Suprapubic skin (tissue), 4 donors: Measurements from ENCODE around the gene KDM2A.
"Not testable (repeated sequence)": the region's sequence is repeated elsewhere in the genome, so short reads cannot be mapped to it uniquely, and the experiment has no call there.

Experiments used
- POLR2A ChIP-seq, 2 donors: fragments of 450-650 bp; IDR thresholded peaks; one replicate each; pipeline ENCODE4 v1.6.1; 2017; ENCODE audit warnings: antibody characterized with exemption in 2 of 2, mild to moderate bottlenecking in 2 of 2, moderate library complexity in 2 of 2
- POLR2AphosphoS5 ChIP-seq, 3 donors: sonication (generic); formaldehyde crosslinking; IDR thresholded peaks; one replicate each; pipeline ENCODE4 v1.6.1; 2017; ENCODE audit warnings: antibody characterized with exemption in 3 of 3
- TF ChIP-seq, protein P1 (sequence below), 2 donors: fragments of 200-600 bp in 1 of 2; fragments of 450-650 bp in 1 of 2; sonication (generic) in 1 of 2; IDR thresholded peaks; one replicate each; pipeline ENCODE4 v1.5.1; 2016 to 2019; ENCODE audit warnings: antibody characterized with exemption in 2 of 2, mild to moderate bottlenecking in 1 of 2, moderate library complexity in 1 of 2

- TF ChIP-seq, protein P1, sequence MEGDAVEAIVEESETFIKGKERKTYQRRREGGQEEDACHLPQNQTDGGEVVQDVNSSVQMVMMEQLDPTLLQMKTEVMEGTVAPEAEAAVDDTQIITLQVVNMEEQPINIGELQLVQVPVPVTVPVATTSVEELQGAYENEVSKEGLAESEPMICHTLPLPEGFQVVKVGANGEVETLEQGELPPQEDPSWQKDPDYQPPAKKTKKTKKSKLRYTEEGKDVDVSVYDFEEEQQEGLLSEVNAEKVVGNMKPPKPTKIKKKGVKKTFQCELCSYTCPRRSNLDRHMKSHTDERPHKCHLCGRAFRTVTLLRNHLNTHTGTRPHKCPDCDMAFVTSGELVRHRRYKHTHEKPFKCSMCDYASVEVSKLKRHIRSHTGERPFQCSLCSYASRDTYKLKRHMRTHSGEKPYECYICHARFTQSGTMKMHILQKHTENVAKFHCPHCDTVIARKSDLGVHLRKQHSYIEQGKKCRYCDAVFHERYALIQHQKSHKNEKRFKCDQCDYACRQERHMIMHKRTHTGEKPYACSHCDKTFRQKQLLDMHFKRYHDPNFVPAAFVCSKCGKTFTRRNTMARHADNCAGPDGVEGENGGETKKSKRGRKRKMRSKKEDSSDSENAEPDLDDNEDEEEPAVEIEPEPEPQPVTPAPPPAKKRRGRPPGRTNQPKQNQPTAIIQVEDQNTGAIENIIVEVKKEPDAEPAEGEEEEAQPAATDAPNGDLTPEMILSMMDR (IDR thresholded peaks at IDR 0.05), result not testable (repeated sequence)
- not testable (repeated sequence) for TF ChIP-seq POLR2AphosphoS5, POLR2A (IDR thresholded peaks at IDR 0.05)
Measured at GRCh38 chr11:67168911-67169310, 49.8 kb downstream of the KDM2A start.
